Heart right ventricle (tissue), 16 donors: ENCODE results near the gene MVK. TPM values are rescaled to one million over a fixed set of nuclear protein-coding genes. Genes with fewer than 3 reads are reported as not detected.

Experiments
- ATAC-seq, 8 donors: fragments of 200-7000 bp; cut with Tn5 transposase; one replicate each; pipeline ENCODE4 v1.9.1; 2020; ENCODE audit warnings: mild to moderate bottlenecking in 8 of 8, moderate library complexity in 8 of 8, moderate number of reproducible peaks in 1 of 8
- DNase-seq, 2 donors: peaks; one replicate each; pipeline ENCODE4 v3.0.0-alpha.2; 2020
- H3K27ac ChIP-seq, 10 donors: fragments of 200-600 bp; sonication (generic) in 2 of 10; one replicate each; pipeline versions ENCODE4 v1.5.0 to v1.8.0; 2020 to 2022; ENCODE audit warnings: mild to moderate bottlenecking in 3 of 10
- H3K27me3 ChIP-seq, 7 donors: fragments of 200-600 bp; one replicate each; pipeline ENCODE4 v1.8.0; 2021 to 2022; ENCODE audit warnings: mild to moderate bottlenecking in 2 of 7
- H3K36me3 ChIP-seq, 9 donors: fragments of 200-600 bp; sonication (generic) in 1 of 9; one replicate each; pipeline versions ENCODE4 v1.5.0 to v1.8.0; 2020 to 2022; ENCODE audit warnings: mild to moderate bottlenecking in 2 of 9
- H3K4me1 ChIP-seq, 9 donors: fragments of 200-600 bp; sonication (generic) in 1 of 9; one replicate each; pipeline versions ENCODE4 v1.5.0 to v1.8.0; 2020 to 2022; ENCODE audit warnings: mild to moderate bottlenecking in 4 of 9
- H3K4me3 ChIP-seq, 10 donors: fragments of 200-600 bp; sonication (generic) in 2 of 10; one replicate each; pipeline versions ENCODE4 v1.5.0 to v1.8.0; 2020 to 2022; ENCODE audit warnings: mild to moderate bottlenecking in 7 of 10, moderate library complexity in 2 of 10
- H3K9me3 ChIP-seq, 11 donors: fragments of 200-600 bp in 10 of 11; sonication (generic) in 2 of 11; one replicate each; pipeline versions ENCODE4 v1.5.0 to v1.8.0; 2013 to 2022; ENCODE audit warnings: mild to moderate bottlenecking in 2 of 11, control low read depth in 1 of 11, moderate library complexity in 1 of 11
- WGBS, 2 donors: extraction: QIAGEN DNeasy Blood & Tissue Kit; methylation state at CpG; one replicate each; pipeline ENCODE4 v1.1.7; 2013; ENCODE audit warnings: inconsistent platforms in 1 of 2; 5-methylcytosine and 5-hydroxymethylcytosine counted together
- intact Hi-C, 10 donors: fragments of 100-400 bp; cut with DNase I; formaldehyde crosslinking; loops; one replicate each; pipeline versions ENCODE4 v1.11.1 to v1.14.2; 2022
- polyA plus RNA-seq, 2 donors: library from polyadenylated mRNA; stranded (reverse); fragments of 200-250 nt; gene quantifications; one replicate each; pipeline ENCODE4 v1.2.3, GENCODE V29; 2013
- total RNA-seq, 10 donors: library from RNA; stranded (reverse); fragmentation: NEBNext Ultra II Directional in 3 of 10; extraction: Animal tissue kit (Norgen Biotek cat#: 25700) in 3 of 10; gene quantifications; one replicate each; pipeline versions ENCODE4 v1.2.1 to v1.2.4, GENCODE V29; 2021 to 2023
- TF ChIP-seq, protein P1 (sequence below), 9 donors: fragments of 200-600 bp; sonication (generic) in 2 of 9; IDR thresholded peaks; one replicate each; pipeline versions ENCODE4 v1.5.0 to v1.8.0; 2021 to 2022; ENCODE audit warnings: antibody characterized with exemption in 9 of 9, mild to moderate bottlenecking in 5 of 9, moderate library complexity in 1 of 9
- donor health status: Arrhythmogenic right ventricular cardiomyopathy.
- donor health status: ischemic (EF 13 %, LVEDD 7.1; RV severe dilation, severe dysfunction).
- donor health status: healthy with polysubstance abuse.
- donor health status: DM: no; HTN: yes; CAD: no.
- donor health status: DM: no; HTN: no; CAD: no.
- donor health status: ischemic (EF 25% LVEDD 6.9; RV normal size, moderate dysfunction).
- donor health status: ischemic (EF 25% LVEDD 5.7; RV mildly dilated, moderate dysfunction).
- donor health status: healthy.
- donor health status: DM: yes; HTN: yes; CAD: no.
- donor health status: Ischemic cardiomyopathy.
- donor health status: ischemic (EF 35%, LVEDD 5.7; RV mildly dilated, moderate dysfunction).
- donor health status: nonischemic (EF 11% LVEDD 7.7; RV severe dilation, severe dysfunction).
- donor health status: DM: yes; HTN: yes; CAD: no.
- donor health status: PGD.
- donor health status: ischemic (EF 29% LVEDD 5.4; RV normal size, mild dysfunction).
- donor health status: nonischemic (EF 23%, LVEDD 6.1; RV moderate dilation, normal function).

Gene MVK
- total and polyA plus RNA-seq, 12 donors = 7.9 to 18.1 (median 9.3) TPM

GRCh38 chr12:109577311-109577710 lies 3.7 kb downstream of the MVK start:
- Histone ChIP-seq H3K4me3 (no peak overlapping the region), H3K27me3 (no peaks in the 10 kb centered on the region), H3K9me3 (no peaks in the 10 kb centered on the region), H3K36me3 (peaks cover 0 to 72% (median 26%) of the 10 kb centered on the region in 9 donors), H3K4me1 (peaks cover 4 to 21% (median 17%) of the 10 kb centered on the region in 9 donors), H3K27ac (no peak overlapping the region)
- intact Hi-C loops = loop anchor here in 1 of 10 donors (10.0 kb wide), 1 partner anchor 53 kb away; no protein-coding TSS in a partner anchor
- TF ChIP-seq, protein P1, sequence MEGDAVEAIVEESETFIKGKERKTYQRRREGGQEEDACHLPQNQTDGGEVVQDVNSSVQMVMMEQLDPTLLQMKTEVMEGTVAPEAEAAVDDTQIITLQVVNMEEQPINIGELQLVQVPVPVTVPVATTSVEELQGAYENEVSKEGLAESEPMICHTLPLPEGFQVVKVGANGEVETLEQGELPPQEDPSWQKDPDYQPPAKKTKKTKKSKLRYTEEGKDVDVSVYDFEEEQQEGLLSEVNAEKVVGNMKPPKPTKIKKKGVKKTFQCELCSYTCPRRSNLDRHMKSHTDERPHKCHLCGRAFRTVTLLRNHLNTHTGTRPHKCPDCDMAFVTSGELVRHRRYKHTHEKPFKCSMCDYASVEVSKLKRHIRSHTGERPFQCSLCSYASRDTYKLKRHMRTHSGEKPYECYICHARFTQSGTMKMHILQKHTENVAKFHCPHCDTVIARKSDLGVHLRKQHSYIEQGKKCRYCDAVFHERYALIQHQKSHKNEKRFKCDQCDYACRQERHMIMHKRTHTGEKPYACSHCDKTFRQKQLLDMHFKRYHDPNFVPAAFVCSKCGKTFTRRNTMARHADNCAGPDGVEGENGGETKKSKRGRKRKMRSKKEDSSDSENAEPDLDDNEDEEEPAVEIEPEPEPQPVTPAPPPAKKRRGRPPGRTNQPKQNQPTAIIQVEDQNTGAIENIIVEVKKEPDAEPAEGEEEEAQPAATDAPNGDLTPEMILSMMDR (IDR thresholded peaks at IDR 0.05) = no peak
- ATAC-seq (no peak), DNase-seq (no peak)
- WGBS, 2 donors = 90 to 91% methylated on average over 1 of the region's 1 CpG

DNA sequence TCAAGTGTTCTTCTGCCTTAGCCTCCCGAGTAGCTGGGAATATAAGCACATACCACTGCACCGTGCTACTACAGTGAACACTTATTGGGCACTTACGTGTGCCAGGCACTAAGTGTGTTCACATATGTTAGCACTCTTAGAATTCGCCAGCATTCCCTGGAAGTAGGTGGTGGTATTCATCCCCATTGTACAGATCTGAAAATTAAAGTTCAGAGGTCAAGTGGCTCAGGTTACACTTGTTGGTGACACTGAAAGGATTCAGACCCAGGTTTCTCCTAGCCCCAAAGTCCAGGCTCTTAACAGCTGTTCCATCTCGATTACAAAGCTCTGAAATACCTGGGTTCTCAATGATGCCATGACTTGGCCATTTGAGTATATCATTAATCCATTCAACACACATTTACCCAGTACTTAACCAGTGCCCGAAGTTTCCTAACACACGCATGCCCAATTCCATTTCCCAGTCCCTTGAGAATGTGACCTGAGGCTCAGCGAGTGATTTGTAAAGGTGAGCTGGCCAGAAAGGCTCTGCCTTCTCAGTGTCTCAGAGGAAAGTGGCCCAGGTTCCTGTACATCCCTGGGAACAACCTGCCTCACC lies 4.8 kb downstream of the MVK start:
- Histone ChIP-seq H3K27ac (no peak overlapping the region), H3K27me3 (no peaks in the 10 kb centered on the region), H3K9me3 (no peaks in the 10 kb centered on the region), H3K4me1 (peaks cover 0 to 14% (median 10%) of the 10 kb centered on the region in 9 donors), H3K36me3 (peaks cover 0 to 77% (median 26%) of the 10 kb centered on the region in 9 donors), H3K4me3 (no peak overlapping the region)
- no peak for DNase-seq
- intact Hi-C loops = loop anchor here in 1 of 10 donors (10.0 kb wide), 1 partner anchor 54 kb away; no protein-coding TSS in a partner anchor
- 83 to 92% methylated on average over 8 of the region's 8 CpGs for WGBS, 2 donors
- ATAC-seq = no peak
- TF ChIP-seq, protein P1 (IDR thresholded peaks at IDR 0.05) = no peak

- Histone ChIP-seq H3K9me3 (no peaks in the 10 kb centered on the region), H3K4me1 (peaks cover 0 to 6% (median 2%) of the 10 kb centered on the region in 9 donors), H3K27me3 (no peaks in the 10 kb centered on the region), H3K27ac (no peak overlapping the region), H3K36me3 (peaks cover 0 to 88% (median 26%) of the 10 kb centered on the region in 9 donors), H3K4me3 (no peak overlapping the region)
- no peak for DNase-seq
- intact Hi-C loops = loop anchor here in 1 of 10 donors (10.0 kb wide), 1 partner anchor 55 kb away; no protein-coding TSS in a partner anchor
- no peak for ATAC-seq
- TF ChIP-seq, protein P1 (IDR thresholded peaks at IDR 0.05) = no peak
- 92% methylated on average over 7 of the region's 7 CpGs for WGBS, 2 donors
These were observed 6.0 kb downstream of the MVK start for GRCh38 chr12:109579639-109580038.

- intact Hi-C loops = no loop called here
- Histone ChIP-seq H3K36me3 (peaks cover 0 to 93% (median 26%) of the 10 kb centered on the region in 9 donors), H3K4me3 (no peak overlapping the region), H3K9me3 (no peaks in the 10 kb centered on the region), H3K4me1 (no peaks in the 10 kb centered on the region), H3K27ac (no peak overlapping the region), H3K27me3 (no peaks in the 10 kb centered on the region)
- DNase-seq = no peak
- ATAC-seq = no peak
- TF ChIP-seq, protein P1 (IDR thresholded peaks at IDR 0.05) = no peak
- 86 to 88% methylated on average over 8 of the region's 8 CpGs for WGBS, 2 donors
These were observed 6.7 kb downstream of the MVK start for GRCh38 chr12:109580272-109580671.
